K562 treated with DMSO at 1 percent for 4 hours (cell line): Measurements from ENCODE around the gene ARMC12. TPM values are rescaled to one million over a fixed set of nuclear protein-coding genes. Genes with fewer than 3 reads are reported as not detected.

Source experiments
- total RNA-seq: library from RNA; unstranded; fragments of 300-600 nt; gene quantifications from 2 replicates; pipeline ENCODE4 v1.2.3, GENCODE V29; 2022; ENCODE audit not compliant: insufficient read depth

Gene ARMC12
- not detected in 2 replicates for total RNA-seq

GRCh38 chr6:35736982-35737412, at the start of gene ARMC12:
Gene ARMC12 (plus strand): TSS chr6:35737032. CDS start chr6:35737109, 77 bp downstream.

GRCh38 chr6:35688605-35689322, 48.1 kb upstream of the ARMC12 start, which contains the start of gene FKBP5:
Gene FKBP5 (minus strand): TSS chr6:35688915. CDS start chr6:35642824, 46,091 bp downstream.

GRCh38 chr6:35776364-35777215, 39.8 kb downstream of the ARMC12 start, which contains the start of gene CLPSL2:
Gene CLPSL2 (plus strand): TSS chr6:35776598. CDS start chr6:35776619, 21 bp downstream.

GRCh38 chr6:35780719-35781118, 43.9 kb downstream of the ARMC12 start, which contains the start of gene CLPSL1:
Gene CLPSL1 (plus strand): TSS chr6:35781019. CDS start chr6:35781111, 92 bp downstream.

Other genes with a start within 250 kb of the ARMC12 start
- 8.9 and 9.2 TPM in 2 replicates for gene TEAD3, start 240.0 kb upstream of the ARMC12 start, total RNA-seq
- not detected in 2 replicates for gene TULP1, start 224.1 kb upstream of the ARMC12 start, total RNA-seq
- gene FKBP5, start 48.1 kb upstream of the ARMC12 start, total RNA-seq, result 31.4 and 37.9 TPM in 2 replicates
- gene CLPSL2, start 39.6 kb downstream of the ARMC12 start, total RNA-seq, result not detected in 2 replicates
- not detected in 2 replicates for gene CLPSL1, start 44.0 kb downstream of the ARMC12 start, total RNA-seq
- gene CLPS, start 60.3 kb downstream of the ARMC12 start, total RNA-seq, result not detected in 2 replicates
- gene LHFPL5, start 68.3 kb downstream of the ARMC12 start, total RNA-seq, result not detected in 2 replicates
- 32.5 and 44.1 TPM in 2 replicates for gene SRPK1, start 184.1 kb downstream of the ARMC12 start, total RNA-seq